GM13977 (cell line): ENCODE measurements around the gene ARHGAP1.

Experiments
- DNase-seq: peaks from one replicate; pipeline ENCODE4 v3.0.0; 2012; ENCODE audit warnings: low spot score
- in situ Hi-C: fragments of 300-500 bp; cut with MboI; formaldehyde crosslinking; loops from one replicate; pipeline ENCODE4 v1.12.0; 2022; ENCODE audit warnings: low sequenced_read_pairs, low pct_unique_long_range_greater_than_20kb, mixed read lengths, inconsistent platforms; ENCODE audit not compliant: unreplicated experiment
- TF ChIP-seq, protein P1 (sequence below): IDR thresholded peaks from 2 replicates; pipeline ENCODE4 v1.5.1; 2012; ENCODE audit warnings: mild to moderate bottlenecking, control low read depth; ENCODE audit not compliant: insufficient read depth; ENCODE audit errors: extremely low read depth, missing control alignments

Gene ARHGAP1

DNA sequence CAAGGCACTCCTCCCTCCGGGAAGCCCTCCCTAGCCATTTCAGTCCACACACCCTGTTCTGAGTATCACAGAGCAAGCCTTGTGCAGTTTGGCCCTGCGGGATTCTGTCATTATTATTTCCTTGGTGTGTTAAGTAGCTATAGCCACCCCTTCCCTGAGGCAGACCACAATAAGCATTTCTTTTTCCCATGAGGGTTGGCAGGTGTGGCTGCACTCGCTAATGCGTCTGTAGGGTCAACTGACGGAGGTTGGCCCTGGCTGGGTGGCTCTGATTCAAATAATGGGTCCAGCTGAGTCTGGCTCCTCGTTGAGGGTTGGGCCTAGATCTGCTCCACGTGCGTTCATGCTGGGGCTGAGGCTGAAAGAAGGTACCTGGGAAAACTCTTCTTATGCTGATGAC lies 23.7 kb upstream of the ARHGAP1 start:
- TF ChIP-seq, protein P1, sequence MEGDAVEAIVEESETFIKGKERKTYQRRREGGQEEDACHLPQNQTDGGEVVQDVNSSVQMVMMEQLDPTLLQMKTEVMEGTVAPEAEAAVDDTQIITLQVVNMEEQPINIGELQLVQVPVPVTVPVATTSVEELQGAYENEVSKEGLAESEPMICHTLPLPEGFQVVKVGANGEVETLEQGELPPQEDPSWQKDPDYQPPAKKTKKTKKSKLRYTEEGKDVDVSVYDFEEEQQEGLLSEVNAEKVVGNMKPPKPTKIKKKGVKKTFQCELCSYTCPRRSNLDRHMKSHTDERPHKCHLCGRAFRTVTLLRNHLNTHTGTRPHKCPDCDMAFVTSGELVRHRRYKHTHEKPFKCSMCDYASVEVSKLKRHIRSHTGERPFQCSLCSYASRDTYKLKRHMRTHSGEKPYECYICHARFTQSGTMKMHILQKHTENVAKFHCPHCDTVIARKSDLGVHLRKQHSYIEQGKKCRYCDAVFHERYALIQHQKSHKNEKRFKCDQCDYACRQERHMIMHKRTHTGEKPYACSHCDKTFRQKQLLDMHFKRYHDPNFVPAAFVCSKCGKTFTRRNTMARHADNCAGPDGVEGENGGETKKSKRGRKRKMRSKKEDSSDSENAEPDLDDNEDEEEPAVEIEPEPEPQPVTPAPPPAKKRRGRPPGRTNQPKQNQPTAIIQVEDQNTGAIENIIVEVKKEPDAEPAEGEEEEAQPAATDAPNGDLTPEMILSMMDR: no peak
- in situ Hi-C loops: no loop called here
- no peak for DNase-seq

DNA sequence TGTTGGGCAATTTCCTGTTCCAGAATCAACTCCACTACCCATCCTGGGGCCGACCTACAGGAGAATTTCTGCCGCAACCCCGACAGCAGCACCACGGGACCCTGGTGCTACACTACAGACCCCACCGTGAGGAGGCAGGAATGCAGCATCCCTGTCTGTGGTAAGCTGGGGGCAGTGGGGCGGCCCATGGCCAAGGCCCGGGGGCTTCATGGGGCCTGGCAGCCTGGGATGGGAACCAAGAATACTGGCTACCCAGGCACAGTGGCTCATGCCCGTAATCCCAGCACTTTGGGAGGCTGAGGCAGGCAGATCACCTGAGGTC lies 22.9 kb upstream of the ARHGAP1 start:
- DNase-seq: no peak
- in situ Hi-C loops: no loop called here
- TF ChIP-seq, protein P1: no peak

DNA sequence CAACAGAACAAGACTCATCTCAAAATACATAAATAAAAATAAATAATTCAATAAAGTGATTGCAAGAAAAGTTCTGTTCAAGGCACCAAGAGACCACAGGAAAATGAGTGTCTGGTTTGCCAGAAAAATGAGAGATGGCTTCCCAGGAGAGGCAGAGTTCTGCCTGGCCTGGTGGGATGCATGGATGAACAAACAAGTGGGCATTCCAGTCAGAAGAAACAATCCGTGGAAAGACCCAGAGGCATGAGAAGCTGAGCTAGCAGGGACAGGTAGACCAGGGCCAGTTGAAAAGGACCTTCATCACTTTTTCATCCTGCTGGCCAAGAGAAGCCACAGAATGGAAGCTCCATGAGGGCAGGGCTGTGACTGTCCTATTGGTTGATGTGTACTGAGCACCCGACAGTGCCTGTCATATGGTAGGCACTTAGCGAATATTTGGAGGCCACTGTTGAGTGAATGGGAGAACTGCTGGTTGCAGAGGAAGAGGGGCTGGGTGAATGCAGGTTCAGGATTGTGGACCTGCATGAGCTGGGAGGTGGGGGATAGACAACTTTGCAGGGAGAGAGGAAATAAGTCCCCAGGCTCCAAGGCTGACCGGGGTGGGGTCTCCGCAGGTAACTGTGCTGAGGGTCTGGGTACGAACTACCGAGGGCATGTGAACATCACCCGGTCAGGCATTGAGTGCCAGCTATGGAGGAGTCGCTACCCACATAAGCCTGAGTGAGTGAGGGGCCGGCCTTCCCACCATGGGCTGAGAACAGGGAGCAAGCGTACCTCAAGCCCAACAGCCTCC lies 22.3 kb upstream of the ARHGAP1 start:
- DNase-seq: no peak
- in situ Hi-C loops: no loop called here
- TF ChIP-seq, protein P1: no peak

DNA sequence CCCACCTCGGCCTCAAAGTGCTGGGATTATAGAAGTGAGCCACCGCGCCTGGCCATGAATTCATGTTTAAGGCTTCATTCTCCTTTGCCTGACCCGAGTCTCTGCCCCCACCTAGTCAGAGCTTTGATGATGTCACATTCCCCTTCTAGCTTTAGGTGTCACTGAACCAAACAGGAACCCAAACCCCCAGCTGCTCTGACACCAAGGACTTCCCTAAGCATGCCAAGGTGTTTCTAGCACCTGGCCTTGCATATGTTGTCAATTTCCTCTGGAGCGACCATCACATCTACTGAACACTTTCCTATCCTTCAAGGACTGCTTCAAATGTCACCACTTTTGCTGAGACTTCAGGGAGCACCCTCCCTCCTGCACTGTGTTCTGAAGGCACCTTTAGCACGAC lies 20.9 kb upstream of the ARHGAP1 start:
- TF ChIP-seq, protein P1: no peak
- in situ Hi-C loops: no loop called here
- DNase-seq: no peak

DNA sequence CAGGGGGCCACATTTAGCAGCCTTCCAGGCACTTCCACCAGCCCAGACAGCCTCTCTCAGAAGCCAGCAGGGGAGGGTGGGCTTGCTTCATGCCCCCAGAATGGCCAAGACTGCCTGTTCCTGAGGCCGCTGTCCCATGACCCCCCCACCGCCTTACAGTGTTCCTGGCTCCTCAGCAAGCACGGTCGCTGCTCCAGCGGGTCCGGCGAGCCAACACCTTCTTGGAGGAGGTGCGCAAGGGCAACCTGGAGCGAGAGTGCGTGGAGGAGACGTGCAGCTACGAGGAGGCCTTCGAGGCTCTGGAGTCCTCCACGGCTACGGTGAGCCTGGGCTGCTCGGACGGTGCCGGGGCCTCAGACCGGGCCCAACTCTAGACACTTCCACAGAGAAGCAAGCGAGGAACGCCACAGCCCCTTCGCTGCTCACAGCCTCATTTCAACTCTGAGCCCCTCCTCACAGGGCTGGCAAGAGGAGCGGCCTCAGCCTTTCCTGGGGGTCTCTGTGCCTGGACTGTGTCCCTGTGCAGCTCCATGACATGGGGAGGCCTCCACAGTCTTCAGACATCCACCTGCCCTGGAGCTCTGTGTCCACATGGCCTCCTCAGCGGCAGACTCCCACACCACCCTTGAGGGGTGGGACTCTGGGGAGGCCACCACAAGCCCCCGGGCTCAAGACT lies 19.3 kb upstream of the ARHGAP1 start:
- no peak for DNase-seq
- in situ Hi-C loops: no loop called here
- TF ChIP-seq, protein P1: no peak

DNA sequence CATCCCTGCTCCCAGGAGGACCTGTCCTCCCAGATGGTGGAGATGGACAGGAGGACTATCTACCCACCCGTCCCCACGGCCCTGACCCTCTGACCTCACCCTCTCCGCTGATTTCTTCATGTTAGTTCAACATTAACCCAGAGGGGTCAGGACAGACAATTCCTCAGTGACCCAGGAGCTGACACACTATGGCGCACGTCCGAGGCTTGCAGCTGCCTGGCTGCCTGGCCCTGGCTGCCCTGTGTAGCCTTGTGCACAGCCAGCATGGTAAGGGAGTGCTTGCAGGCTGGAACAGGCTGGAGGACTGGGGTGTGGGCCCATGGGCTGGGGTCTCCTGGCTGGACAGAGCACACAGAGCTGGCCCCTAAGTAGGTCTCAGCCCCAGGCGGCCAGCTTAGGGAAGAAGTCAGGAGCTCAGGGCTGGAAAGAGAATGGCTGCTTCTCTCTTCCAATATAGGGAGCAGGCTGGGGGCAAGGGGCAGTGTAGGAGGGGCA lies 18.7 kb upstream of the ARHGAP1 start, which contains the start of gene F2:
Gene F2, plus strand, starts transcription at position 166 of the 495 bp plus-strand sequence. Its CDS starts 23 bp downstream, at position 189.
- TF ChIP-seq, protein P1: no peak
- no peak for DNase-seq
- in situ Hi-C loops: no loop called here
